ENCODE data around the gene MTUS2. TPM values are rescaled to one million over a fixed set of nuclear protein-coding genes. Genes with fewer than 3 reads are reported as not detected.

Gene MTUS2
- polyA plus RNA-seq, 3 donors: 0.55 to 0.90 (median 0.69) TPM

DNA sequence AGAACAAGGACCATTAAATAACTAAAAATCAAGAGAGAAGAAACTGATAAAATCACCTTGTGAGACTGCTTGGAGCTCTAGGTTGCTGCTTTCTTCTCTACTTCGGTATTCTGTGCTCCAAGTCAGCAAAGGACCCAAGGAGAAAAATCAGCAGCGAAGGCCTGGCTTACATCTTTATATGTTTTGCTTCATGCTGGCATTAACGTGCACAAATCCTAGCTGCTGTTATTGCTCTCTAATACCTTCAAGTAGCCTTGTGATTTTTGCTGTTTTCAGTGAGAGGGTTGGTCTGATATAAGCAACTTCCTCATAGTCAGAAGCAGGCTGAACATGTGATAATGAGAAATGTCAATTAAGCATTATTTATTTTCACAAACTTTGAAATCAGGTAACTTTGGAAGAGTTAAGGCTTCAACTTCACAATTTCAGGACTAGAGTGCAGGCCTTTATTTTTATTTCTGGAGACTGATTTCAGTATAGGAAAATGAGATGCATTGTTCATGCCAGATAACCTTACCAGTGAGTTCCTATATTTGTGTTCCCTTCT, 410.2 kb downstream of the MTUS2 start:
- DNase-seq: no peak

DNA sequence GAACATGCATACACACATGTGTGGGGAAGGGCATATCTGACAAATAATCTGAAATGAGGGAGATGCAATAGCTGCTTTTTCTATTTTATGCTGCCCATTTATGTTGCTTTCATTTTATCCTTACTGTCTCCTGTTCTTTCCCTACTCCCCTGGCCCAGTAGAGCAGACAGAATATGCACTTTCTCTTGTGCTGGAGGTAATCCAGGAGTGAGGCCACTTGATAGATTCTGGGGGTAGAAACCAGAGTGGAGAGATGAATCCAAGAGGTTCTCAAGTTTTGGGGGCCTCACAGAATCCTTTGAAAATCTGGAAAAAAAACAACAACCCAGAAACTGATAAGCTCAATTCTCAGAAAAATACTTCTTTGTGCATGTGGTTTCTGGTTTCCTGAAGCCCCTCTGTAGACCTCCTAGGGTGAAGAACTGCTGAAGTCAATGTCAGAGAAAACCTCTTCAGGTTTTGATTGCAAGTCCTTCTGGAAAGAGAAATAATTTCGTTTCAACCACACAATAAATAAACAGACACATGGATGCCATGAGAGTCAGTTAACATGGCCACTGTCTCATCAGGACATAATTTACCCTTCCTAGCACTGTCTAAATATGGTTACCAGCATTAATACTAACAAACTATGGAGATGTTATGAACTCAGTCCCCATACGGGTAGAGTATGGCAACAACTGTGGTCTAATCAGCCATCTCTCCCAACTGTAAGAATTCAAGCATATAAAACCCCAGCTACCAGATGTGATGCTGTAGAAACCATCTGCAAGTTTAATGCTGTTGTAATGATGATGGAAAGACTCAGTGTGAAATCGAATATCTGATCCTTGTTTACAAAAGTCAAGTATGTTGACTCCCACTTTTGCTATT, 419.8 kb downstream of the MTUS2 start:
- peak; percentile 9 for DNase-seq

DNA sequence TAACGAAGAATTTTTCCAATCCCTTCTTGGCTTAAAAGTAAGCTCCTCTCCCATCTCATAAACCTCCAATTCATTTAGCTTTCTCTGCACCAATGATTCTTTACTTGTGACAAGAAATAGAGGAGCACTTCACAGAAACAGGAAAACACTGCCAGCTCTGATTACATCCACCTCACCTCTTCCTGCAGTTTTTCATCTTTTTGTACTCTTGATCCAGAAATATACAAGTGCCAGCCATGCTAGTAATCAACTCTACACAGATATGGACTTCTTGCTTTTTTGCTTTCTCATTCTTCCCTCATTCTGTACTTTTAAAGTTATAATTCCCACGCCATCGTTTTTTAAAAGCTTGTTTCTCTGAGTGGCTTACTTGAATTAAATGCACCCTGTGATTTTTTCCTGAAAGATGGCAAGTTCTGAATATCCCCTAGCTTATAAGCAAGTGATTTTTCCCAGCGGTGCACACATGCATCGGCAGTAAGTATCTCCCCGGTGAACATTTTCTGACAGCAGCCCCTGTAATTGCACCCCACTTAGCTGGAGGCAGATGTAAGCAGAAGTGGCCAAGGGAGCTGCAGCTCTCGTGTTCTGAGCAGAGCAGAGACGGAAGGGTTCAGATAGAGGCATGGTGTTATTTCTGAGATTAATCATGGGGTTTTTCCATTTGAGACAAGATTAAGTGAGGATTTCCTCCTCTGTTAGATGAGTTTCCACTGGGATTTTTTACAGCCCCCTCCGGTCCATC, 434.7 kb downstream of the MTUS2 start:
- DNase-seq: no peak

DNA sequence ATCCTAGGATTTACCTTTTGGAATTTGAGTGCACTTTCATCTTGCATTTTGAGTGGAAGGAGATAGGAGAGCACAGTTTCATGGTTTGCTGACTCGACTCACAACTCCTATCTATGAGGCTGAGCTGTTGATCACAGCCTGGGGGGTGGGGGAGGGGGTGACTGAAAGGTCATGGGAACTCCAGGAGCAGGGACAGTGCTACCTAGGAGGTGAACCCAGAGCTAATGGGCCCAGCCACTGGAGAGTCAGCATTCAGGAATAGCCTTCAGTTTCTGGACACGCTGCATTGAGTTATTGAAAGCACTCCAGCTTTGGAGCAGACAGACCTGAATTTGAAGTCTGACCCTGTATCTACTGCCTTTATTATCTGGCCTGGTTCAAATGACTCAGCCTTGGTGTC, 435.4 kb downstream of the MTUS2 start:
- no peak for DNase-seq

DNA sequence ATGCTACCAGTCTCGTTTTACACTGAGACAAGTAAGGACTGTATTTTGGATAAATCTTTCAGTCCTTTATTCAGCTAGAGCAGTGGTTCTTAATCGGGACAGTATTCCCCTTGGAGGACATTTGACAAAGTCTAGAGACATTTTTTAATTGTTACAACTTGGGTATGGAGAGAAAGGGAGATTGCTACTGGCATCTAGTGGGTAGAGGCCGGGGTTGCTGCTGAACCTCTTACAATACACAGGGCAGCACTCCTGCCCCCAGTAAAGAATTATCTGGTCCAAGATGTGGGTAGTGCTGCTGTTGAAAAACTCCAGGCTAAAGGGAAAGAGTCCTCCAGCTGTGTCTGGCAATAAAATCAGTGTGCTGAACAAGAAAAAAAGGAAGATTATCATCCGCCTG, 440.5 kb downstream of the MTUS2 start:
- DNase-seq: no peak

DNA sequence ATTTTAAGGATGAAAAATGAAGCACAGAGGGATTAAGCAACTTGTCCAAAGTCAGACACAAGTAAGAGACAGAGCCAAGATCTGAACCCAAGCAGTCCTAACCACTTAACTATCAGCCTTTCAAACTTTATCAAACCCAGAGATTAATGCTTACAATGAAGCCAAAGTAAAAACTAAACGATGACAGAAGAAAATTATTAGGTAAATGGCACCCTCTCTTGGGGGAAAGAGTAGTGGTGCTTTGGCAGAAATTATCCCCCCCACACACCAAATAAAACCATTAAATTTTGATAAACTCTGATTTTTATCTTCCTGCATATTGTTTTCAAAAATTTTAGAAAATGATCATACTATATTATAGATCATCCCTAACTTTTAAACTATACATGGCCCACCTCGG, 446.1 kb downstream of the MTUS2 start:
- DNase-seq: no peak

DNA sequence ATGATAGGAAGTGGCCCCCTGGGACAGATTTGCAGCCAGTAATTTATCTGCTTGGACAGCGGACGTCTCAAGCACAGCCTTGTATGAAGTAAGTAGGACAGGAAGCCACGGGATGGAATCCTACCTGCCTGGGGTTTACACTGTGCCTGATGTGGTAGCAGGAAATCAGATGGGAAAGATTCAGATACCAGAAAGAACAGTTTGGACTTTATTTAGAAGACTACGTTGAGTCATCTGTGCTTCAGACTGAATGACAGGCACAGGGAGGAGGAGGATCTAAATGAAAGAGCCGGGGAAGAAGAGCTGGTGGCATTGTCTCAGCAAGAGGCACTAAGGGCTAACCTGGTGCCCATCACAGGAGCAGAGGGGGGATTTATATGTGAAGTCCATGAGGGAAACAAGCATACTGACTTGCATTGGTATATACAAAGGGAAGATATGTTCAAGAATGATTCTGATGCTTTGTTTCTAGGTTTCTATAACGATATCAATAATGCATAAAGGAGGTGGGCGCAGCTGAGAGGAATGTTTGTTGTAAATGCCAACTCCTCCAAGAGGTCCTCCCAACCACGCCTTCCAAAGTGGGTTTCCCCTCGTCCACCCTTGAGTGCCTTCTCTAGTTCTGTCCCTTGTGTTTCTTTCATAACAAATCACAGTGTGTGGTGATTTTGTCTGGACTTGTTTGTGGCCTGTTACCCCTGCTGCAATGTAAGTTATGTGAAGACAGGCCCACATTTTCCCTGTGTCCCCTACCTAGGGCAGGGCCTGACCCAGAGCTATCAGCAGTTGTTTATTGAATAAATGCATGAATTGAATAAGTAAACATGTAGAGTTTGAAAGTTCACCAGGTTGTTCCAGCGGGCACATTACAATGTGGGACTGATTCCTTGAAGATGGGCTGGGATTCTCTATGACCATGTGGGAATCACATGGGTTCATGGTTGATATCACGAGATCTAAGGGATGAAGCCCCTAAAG, 446.9 kb downstream of the MTUS2 start:
- no peak for DNase-seq

DNA sequence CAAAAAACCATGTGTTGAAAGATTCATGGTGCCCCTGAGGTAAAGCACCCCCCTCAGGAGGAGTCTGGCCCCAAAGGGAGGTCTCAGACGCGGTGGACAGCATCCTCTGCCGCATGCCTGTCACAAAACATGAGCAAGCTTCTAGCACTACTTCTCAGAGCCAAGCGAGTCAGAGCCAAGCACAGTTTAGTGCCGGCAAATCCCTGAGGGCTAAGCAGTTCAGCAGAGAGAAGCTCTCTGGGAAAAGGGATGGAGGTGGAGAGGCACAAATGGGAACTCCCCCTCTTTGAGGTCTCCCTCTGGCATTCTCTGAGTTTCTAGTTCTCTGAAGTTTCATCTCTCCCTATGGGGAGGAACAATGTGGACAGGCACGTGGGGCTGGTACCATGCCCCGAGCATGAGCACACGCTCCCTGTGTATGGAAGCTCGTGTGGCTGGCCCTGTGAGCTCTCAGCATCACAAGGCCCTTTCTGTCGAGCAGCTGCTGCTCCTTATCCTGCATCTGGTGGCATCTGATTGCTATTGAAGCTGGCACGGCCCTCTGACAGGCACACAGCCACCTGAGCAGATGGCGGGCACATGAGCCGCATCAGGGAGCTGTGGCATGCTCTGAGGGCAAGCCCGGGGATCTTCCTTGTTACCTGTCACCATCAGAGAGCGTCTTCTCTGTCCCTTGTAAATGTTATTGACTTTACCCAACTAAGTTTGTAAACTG, 450.3 kb downstream of the MTUS2 start:
- DNase-seq: no peak

DNA sequence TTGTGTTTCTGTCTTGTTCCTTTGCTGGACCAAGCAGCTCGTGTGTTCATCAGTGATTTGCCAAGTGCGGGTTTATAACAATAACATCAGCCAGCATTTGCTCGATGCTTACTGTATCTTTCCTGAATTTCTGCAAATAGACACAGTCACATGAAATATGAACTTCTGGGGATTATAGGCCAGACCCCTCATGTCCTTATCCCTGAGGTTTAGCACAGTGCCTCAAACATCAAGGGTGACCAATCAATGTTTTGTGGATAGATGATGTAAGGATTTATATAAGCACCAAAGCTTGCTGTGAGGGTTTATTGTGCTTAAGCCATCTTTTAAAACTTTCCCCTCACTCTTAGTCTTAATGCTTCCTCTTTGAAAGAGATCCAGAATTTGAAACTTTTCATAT, 451.5 kb downstream of the MTUS2 start:
- DNase-seq: no peak

DNA sequence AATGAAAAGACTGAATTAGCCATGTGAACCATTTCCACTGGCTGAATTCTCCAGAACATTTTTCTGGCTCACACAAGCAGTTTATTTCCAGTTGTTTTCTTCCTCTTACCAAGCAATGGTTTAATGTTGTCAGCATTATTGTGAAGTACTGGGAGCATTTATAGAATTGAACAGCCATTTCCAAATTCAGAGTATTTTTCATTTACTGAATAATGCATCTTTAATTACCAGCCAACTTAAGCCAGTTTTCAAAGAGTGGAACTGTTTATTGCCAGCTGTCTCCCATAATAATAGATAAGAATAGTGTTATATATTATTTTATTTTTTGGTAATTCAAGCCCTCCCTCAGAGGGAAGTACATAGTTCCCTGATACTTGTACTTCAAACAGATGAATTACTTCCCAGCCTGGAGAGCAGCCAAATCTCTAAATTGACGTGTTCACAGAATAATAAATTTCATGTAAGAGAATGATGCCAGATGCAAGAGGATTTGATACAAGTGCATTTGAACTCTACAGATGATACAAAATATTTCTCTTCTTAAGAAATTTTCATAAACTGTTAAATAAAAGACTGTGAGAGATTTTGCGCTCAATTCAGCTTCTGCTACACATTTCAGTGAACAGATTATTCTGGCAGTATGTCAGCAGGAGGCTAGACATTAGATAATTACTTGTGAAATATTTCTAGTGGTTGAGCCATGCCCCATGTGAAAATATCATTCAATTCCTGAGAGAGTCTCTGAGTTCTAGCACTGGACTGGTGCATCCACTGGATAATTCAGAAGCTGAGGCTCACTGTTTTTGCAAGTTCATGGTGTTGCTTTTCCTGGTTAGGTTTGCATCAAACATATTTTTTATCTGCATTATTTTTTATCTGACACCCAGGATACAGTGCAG, 459.5 kb downstream of the MTUS2 start:
- DNase-seq: no peak

DNA sequence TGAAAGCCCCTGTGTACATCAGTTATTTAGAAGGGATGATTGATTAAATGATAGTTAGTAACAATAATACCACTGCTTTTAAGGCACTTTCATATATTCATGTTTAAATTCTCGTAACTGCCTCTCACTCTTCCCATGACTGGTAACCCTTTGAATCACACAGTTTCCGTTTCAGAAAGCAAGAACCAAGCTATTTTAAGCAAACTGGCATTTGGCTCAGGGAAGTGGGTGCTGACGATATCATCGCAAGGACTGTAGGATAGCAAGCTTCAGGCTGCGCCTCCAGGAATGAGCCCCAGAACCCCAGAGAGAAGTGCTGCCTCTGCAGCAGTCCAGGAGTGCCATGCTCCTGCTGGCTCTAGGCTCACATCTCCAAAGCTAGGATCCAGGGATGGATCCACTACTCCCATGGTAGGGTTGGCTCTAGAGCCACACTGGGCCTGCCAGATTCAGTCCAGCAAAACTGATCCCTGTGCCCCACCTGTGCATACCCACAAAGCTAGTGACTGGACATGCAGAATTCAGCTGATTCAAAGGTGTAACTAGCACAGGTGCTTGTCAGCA, 461.9 kb downstream of the MTUS2 start:
- no peak for DNase-seq

DNA sequence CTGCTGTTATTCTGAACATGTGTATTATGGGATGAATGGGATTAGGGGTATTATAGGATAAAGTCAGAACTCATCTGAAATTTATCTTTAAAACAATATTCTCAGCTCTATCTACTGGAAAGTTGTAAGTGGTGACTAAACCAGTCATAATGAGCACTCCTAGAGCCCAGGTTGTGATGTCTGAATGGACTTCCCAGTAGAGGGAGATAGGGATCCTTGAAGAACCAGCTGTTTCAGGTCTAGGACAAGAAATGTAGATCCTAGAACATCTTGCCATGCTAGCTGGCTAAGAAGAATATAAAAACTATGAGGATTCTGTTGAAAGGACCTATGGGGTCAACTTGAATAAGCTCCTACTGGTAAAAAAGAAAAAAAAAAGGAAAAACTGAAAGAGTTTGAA, 464.6 kb downstream of the MTUS2 start:
- DNase-seq: no peak

DNA sequence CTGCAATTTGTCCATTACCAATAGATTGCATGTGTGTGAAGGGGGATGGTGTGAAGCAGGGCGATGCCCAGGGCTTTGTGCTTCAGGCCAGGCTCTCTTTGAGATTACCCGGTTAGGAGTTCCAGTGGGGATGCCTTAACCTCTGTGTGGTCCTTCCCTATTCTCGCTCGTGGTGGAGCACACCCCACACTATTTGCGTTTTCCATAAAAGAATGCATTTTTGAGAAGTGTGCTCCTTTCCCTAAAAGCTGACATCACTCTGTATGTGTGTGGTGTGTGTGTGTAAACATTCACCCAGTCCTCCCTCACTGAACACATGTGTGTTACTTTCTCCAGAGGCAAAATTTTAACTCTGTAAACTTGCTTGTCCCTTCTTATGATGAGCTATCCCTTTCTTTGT, 467.1 kb downstream of the MTUS2 start:
- DNase-seq: no peak

DNA sequence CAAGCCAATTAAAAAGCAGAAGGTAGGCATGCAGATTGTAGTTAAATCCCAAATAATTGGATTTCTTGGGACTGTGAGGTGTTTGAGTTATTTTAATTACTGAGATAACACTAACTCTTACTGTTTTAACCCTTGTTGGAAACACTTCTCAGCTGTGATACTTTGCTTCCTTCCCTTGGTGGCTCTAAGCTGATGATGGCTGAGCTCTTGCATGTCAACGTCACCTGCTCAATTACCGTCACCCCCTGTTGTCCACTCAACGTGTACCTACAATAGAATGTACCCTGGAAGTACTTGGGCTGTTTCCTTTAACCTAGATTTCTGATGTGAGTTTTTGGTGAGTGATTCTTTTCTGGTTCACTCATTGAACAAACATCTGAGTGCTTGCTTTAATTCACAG, 471.9 kb downstream of the MTUS2 start:
- no peak for DNase-seq

DNA sequence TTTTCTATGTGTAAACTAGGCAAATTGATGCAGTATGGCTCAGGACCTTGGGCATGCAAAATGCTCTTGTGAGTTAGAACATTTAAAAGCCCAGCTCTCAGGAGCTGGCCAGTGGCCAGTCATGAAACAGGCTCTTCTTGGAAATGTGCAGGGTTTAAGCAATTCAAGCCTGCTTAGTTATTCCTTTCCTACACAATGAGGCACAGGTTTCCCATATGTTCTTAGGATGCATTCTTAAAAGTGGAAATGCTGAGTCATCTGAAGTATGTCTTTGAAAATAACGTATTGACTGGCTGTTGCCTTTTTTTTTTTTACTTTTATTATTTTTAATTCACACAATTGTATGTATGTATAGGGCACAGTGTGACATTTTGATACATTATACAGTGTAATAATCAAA, 474.7 kb downstream of the MTUS2 start:
- DNase-seq: no peak

DNA sequence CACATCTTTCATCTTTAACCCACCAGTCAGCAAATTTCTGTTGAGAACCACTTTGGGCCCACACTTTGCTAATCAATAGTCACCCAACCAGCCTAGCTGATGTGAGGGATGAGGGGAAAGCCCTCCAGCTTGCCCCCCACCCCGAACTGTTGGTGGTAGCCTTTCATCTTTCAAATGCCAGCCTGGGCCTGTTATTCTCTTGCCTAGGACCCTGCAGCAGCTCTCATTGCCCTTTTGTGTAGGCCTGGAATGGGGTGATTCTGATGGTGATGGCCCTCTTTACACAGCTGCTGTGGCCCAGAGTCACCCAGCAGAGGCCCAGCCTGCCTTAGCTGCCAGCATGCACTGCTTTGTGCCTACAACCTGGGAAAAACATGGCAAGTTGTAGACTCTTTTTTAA, 480.9 kb downstream of the MTUS2 start:
- DNase-seq: no peak

DNA sequence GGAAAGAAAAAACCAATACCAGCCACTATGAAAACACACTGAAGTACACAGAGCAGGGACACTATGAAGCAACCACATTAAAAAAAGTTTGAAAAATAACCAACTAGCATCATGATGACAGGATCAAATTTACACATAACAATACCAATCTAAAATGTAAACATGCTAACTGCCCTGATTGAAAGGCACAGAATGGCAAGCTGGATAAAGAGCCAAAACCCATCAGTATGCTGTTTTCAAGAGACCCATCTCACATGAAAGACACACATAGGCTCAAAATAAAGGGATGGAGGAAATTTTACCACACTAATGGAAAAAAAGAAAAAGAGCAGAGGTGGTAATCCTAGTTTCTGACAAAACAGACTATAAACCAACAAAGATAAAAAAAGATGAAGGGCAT, 484.0 kb downstream of the MTUS2 start:
- DNase-seq: no peak

DNA sequence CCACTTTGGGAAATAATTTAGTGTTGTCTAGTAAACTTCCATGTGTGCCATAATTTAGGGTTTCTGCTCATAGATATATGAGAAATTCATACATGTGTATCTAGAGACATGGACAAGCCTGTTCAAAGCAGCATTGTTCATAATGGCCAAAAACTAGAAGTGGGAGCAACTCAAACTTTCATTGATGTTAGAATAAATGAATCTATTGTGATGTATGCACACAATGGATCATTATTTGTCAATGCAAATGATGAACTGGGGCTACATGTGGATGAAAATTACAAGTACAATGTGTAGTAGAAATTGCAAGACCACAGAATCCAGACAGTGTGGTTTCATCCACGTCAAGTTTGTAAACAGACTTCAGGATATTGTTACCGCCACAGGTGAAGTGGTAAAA, 490.7 kb downstream of the MTUS2 start:
- no peak for DNase-seq

DNA sequence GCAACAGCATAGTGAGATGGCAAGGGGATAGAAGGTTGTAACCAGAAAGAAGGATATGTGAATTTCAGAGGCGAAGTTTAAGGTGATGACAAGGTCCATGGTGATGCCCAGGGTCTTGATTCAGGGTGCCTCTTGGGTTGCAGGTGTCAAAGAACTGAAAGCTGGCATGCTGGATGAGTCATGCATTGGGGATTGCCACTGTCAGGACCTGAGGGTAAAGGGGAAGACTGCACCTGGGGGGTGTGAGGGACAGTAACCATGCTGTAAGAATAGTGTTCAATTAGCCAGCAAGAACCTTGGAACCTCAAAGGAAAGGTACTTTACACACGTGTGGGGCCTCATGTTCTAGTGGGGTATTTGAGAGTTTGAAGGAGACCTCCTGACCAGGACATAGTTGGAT, 495.7 kb downstream of the MTUS2 start:
- no peak for DNase-seq

DNA sequence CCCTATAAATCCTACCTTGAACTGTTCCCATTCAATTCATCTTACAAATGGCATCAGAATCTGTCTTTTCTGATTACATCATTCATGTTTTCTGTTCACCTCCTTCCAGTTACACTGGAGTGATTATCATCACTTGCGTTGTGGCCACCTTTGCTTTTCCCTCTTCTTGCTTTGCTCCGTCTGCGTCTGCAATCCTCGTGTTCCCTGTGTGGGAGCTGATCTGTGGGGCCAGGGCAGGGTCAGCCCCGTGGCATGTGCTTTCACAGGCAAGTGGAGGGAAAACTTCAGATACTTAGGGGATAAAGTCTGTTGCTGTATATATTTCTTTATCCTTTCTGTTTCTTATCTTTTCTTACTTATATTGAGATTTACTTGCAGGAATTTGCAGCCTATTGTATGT, 497.7 kb downstream of the MTUS2 start:
- DNase-seq: no peak
